Thyroid gland (tissue), 4 donors: Measurements from ENCODE around the gene CENPV.

Experiments used
- POLR2A ChIP-seq, 2 donors: fragments of 450-650 bp; IDR thresholded peaks; one replicate each; pipeline ENCODE4 v1.6.1; 2017; ENCODE audit warnings: antibody characterized with exemption in 2 of 2, mild to moderate bottlenecking in 2 of 2, moderate library complexity in 1 of 2
- TF ChIP-seq, protein P1 (sequence below), 6 experiments: fragments of 200-600 bp in 3 of 6; fragments of 450-650 bp in 3 of 6; sonication (generic) in 3 of 6; IDR thresholded peaks; one replicate each; pipeline ENCODE4 v1.5.1; 2016 to 2019; ENCODE audit warnings: antibody characterized with exemption in 6 of 6, mild to moderate bottlenecking in 2 of 6, inconsistent platforms in 1 of 6, moderate library complexity in 1 of 6

- TF ChIP-seq POLR2A (IDR thresholded peaks at IDR 0.05) = no peak
- TF ChIP-seq, protein P1, sequence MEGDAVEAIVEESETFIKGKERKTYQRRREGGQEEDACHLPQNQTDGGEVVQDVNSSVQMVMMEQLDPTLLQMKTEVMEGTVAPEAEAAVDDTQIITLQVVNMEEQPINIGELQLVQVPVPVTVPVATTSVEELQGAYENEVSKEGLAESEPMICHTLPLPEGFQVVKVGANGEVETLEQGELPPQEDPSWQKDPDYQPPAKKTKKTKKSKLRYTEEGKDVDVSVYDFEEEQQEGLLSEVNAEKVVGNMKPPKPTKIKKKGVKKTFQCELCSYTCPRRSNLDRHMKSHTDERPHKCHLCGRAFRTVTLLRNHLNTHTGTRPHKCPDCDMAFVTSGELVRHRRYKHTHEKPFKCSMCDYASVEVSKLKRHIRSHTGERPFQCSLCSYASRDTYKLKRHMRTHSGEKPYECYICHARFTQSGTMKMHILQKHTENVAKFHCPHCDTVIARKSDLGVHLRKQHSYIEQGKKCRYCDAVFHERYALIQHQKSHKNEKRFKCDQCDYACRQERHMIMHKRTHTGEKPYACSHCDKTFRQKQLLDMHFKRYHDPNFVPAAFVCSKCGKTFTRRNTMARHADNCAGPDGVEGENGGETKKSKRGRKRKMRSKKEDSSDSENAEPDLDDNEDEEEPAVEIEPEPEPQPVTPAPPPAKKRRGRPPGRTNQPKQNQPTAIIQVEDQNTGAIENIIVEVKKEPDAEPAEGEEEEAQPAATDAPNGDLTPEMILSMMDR (IDR thresholded peaks at IDR 0.05) = no peak
These were observed 38.4 kb downstream of the CENPV start for GRCh38 chr17:16314859-16315258.
